GM18907 (cell line): Measurements from ENCODE around the gene CARNS1.
A peak's percentile ranks its signal among the peaks of the same experiment; 100 is the strongest.
"Not testable (repeated sequence)": the region's sequence is repeated elsewhere in the genome, so short reads cannot be mapped to it uniquely, and the experiment has no call there.

Experiments used
- ATAC-seq: cut with Tn5 transposase; IDR thresholded peaks from one replicate; pipeline ENCODE4 v1.9.1; 2021; ENCODE audit warnings: mild to moderate bottlenecking, moderate library complexity; ENCODE audit not compliant: unreplicated experiment

Gene CARNS1

DNA sequence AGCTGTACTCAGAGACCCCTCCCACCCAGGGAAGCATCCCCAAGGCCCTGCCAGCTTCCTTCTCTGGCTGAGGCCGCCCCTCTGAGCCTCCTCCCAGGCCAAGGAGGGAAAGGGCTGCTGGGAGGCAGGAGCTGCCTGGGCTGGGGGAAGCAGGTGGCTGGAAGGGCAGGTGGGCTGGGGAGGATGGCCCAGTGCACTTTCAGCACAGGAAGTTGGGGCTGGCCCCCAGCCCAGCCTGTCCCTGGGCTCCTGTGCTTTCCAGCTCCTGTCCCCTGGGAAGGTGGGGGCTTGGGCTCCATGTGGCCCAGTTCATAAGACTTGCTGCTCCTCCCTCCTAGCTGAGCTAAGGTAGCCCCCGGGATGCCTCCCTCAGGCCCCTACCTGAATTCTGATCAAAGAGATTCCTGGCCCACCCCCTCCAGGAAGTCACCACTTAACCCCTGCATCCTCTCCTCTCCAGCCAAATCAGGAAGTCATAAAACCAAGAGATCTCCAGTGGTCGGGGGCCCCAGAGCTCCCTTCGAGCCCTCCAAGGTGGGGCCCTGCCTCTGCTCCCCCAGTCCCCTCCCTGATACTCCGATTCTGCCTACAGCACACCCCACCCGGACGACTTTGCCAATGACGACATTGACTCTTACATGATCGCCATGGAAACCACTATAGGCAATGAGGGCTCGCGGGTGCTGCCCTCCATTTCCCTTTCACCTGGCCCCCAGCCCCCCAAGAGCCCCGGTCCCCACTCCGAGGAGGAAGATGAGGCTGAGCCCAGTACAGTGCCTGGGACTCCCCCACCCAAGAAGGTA, 18.7 kb upstream of the CARNS1 start:
- no peak for ATAC-seq

DNA sequence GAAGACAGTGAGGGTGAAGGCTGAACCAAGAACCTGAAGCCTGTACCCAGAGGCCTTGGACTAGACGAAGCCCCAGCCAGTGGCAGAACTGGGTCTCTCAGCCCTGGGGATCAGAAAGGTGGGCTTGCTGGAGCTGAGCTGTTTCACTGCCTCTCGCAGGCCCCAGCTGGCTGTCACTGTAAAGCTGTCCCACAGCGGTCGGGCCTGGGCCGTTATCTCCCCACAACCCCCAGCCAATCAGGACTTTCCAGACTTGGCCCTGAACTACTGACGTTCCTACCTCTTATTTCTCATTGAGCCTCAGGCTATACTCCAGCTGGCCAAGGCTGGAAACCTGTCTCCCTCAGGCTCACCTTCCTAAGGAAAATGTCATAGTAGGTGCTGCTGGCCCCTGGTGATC, 17.9 kb upstream of the CARNS1 start:
- no peak for ATAC-seq

DNA sequence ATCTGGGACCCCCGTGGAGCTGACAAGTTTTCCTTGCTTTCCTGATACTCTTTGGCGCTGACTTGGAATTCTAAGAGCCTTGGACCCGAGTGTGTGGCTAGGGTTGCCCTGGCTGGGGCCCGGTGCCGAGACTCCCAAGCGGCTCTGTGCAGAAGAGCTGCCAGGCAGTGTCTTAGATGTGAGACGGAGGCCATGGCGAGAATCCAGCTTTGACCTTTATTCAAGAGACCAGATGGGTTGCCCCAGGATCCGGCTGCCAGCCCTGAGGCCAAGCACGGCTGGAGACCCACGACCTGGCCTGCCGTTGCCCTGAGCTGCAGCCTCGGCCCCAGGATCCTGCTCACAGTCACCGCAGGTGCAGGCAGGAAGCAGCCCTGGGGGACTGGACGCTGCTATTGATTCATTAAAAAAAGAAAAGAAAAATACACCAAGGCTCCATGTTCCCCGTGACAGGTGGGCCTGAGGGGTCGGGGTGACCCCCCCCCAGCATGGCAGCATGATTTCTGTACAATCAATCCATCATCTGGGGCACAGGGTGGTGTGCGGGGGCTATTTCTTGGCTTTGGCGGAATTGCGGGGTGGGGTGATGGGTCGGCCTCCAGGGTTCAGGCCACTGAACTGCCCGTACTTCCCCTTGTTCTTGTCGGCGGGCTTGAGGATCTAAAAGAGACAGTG, 17.4 kb upstream of the CARNS1 start:
- ATAC-seq = no peak

GRCh38 chr11:67398661-67399563, 16.6 kb upstream of the CARNS1 start:
- ATAC-seq = no peak

GRCh38 chr11:67400251-67400941, 15.1 kb upstream of the CARNS1 start:
- no peak for ATAC-seq

GRCh38 chr11:67400942-67401494, 14.5 kb upstream of the CARNS1 start:
- no peak for ATAC-seq

DNA sequence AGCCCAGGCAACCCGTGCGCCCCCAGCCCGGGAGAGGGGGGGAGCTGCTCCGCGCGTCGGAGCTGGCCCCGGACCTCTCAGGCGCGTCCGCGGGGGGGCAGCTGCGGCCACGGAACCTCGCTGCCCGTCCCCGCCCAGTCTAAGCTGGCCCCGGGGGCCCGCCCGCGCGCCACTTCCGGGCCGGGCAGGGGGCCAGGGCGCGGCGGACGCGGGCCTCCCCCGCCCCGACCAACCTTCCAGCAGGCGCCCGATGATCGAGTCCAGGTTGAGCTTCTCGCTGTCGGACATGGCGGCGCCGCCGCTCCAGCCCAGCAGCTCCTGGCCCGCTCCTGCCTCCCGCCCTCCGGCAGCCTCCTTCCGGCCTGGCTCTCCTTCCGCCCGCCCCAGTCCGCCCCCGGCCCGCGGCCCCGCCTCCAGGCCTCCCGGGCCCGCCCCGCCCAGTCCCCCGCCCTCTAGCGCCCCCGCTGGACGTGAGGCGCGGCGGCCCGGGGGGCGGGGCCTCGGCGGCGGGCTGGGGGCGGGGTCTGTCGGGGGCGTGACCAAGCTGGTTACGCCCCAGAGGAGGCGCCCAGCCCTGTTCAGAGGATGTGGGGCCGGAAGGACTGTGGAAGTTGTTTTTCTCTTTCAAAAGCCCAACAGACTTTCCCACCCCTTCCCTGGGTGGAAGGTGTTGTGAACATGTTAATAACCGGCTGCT, 13.8 kb upstream of the CARNS1 start, which contains the start of gene PPP1CA:
PPP1CA (minus strand) TSS at position 364 of the 697 bp plus-strand sequence; CDS start at position 288, 76 bp downstream.
- ATAC-seq = peak; percentile 63

- ATAC-seq = not testable (repeated sequence)
Observed at GRCh38 chr11:67402192-67402839, 13.2 kb upstream of the CARNS1 start.

- not testable (repeated sequence) for ATAC-seq
Observed at GRCh38 chr11:67403085-67403484, 12.4 kb upstream of the CARNS1 start.

DNA sequence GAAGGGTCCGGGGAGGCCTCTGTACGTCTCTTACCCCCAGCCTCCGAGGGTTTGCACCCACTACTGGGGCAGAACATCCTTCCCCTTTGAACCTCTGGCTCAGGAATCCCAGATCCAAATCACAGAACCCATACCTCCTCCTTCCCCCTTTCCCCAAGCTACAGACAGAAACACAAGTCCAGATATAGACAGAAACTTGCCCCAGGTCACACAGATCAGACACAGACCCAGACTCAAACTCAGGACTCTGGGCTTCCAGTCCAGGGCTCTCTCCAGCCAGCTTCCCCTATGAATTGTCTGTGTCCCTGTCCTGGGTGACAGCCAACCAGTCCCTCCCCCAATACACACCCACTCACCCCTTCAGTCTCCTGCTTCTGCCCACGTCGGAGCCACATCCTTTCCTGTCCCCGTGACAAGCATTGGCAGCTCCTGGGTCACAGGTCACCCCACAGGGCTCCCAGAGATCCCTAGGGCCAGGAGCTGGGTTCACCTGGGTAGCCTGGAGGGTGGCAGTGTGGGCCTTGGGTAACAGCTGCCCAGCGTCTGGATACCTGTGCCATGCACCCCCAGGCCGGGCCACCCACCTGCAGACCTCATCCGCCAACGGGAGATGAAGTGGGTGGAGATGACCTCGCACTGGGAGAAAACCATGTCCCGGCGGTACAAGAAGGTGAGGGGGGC, 10.8 kb upstream of the CARNS1 start:
- ATAC-seq = no peak

DNA sequence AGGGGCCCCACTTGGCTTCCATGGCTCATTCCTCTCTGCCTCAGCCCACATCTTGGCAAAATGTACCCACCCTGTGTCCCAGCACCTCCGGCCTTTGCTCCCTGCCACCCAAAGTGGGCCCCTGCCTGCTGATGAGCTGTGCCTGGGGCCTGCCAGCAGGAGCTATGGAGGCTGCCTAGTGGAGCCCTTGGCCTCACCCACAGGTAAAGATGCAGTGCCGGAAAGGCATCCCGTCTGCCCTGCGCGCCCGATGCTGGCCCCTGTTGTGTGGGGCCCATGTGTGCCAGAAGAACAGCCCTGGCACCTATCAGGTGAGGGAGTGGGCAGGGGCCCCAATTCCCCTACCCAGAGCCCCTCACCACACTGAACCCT, 10.3 kb upstream of the CARNS1 start:
- ATAC-seq = no peak

GRCh38 chr11:67405688-67406339, 9.7 kb upstream of the CARNS1 start:
- no peak for ATAC-seq

- ATAC-seq = no peak
Observed at GRCh38 chr11:67406420-67406968, 9.0 kb upstream of the CARNS1 start.

DNA sequence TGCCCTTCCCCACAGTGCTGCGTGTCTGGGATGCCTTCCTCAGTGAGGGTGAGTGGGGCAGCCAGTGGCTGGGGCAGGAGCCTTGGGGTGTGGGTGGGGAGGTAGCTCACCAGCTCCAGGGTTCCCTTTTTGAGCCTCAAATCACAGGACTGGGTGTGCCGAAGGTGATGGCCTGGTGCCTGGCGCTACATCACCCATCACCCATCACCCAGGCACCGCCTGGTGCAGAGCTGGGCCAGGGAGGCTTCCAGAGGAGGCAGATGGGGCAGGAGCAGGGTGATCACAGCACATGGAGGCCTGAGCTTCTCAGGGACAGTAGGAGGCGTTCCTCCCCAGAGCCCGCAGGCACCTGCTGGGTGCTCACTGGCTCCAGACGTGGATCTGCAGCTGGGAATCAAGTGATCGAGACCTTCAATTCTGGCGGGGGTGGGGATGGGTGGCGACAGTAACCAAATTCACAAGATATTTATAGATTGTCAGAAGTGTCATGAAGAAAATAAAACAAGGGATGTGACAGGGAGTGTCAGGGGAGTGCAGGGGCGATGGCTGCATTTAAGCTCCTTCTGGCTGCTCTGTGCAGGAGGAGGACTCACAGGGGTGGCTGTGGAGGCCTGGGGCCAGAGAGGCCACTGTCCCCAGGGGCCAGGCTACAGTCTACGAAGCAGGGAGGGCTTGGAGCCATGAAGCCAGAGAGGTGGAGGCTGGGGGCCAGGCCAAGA, 8.3 kb upstream of the CARNS1 start:
- ATAC-seq = no peak

DNA sequence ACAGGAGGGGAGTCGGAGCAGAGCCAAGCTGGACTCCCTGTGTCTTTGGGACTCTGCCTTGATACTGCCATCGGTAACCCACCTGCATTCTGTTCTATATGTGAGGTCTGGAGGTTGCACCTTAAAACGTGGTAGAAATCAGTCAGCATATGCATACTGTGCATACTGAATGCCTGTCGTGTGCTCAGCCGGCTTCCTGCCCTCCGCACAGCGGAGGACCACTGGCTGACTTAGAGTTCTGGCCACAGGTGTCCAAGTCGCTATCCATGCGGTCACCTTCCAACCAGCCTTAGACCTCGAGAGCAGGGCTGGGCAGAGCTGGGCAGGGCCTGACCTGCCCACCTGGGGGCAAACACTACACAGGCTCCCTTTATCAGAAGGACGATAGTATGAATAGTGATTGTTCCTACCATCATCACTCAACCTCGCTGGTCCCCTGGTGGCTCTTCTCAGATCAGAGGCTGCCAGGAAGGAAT, 7.8 kb upstream of the CARNS1 start:
- no peak for ATAC-seq

DNA sequence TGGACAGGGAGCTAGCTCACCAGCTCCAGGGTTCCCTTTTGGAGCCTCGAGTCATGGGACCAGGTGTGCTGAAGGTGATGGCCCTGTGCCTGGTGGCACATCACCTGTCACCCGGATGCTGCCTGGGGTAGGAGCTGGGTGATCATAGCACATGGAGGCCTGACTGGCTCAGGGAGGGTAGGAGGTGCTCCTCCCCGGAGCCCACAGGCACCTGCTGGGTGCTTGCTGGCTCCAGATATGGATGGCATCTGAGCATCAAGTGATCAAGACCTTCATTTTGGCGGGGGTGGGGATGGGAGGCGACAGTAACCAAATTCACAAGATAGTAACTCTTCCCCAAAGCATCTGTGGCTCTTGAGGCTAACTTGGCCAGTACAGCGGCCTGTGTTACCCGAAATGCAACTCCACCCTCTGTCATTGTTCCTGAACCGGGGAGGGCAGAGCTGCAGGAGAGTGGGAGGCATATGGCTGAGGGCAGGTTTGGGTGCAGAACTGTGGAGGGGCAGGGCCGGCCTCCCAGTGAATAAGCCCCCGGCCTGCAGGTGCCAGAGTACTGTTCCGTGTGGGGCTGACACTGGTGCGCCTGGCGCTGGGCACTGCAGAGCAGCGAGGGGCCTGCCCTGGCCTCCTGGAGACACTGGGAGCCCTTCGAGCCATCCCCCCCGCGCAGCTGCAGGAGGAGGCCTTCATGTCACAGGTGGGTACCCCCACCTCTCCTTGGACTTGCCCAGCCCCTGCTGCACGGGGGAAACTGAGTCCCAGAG, 6.9 kb upstream of the CARNS1 start:
- ATAC-seq = no peak
